PC-9 (cell line): ENCODE results near the gene KIF9. TPM values are rescaled to one million over a fixed set of nuclear protein-coding genes. Genes with fewer than 3 reads are reported as not detected.

Experiments used
- BruUV-seq: library from RNA; stranded (reverse); fragments of 400-500 nt; replicated peaks from 2 replicates; lab custom pipeline; 2021; lab: Mats Ljungman, UMichigan
- CTCF ChIA-PET: fragments of 300-600 bp; sonication (Branson Sonifier 250); formaldehyde crosslinking; loops from one replicate; lab custom pipeline; 2022; ENCODE audit warnings: antibody characterized with exemption; lab: Charles Lee
- POLR2A ChIA-PET: fragments of 300-600 bp; sonication (Branson Sonifier 250); formaldehyde crosslinking; loops from one replicate; lab custom pipeline; 2022; ENCODE audit warnings: antibody characterized with exemption; ENCODE audit not compliant: unreplicated experiment; lab: Charles Lee
- DNase-seq, 2 experiments: peaks; one replicate each; pipeline versions ENCODE4 v3.0.0 to v3.0.0-alpha.2; 2015 to 2022; ENCODE audit warnings: mixed read lengths in 1 of 2
- H2AFZ ChIP-seq: fragments of 200-600 bp; sonication (generic); 2 replicates; pipeline ENCODE4 v1.8.1; 2017; ENCODE audit warnings: antibody characterized with exemption
- H3F3A ChIP-seq: fragments of 200-600 bp; sonication (generic); 2 replicates; pipeline ENCODE4 v1.8.1; 2017; ENCODE audit warnings: antibody characterized with exemption, mild to moderate bottlenecking, low read depth; ENCODE audit not compliant: insufficient read depth
- H3K27ac ChIP-seq: fragments of 200-600 bp; sonication (generic); 2 replicates; pipeline ENCODE4 v1.6.1; 2016; ENCODE audit warnings: mixed run types
- H3K27me3 ChIP-seq: fragments of 200-600 bp; sonication (generic); 2 replicates; pipeline ENCODE4 v1.6.1; 2016; ENCODE audit warnings: low read depth, mixed run types; ENCODE audit not compliant: insufficient read depth
- H3K36me3 ChIP-seq: fragments of 200-600 bp; sonication (generic); 2 replicates; pipeline ENCODE4 v1.6.1; 2016; ENCODE audit warnings: low read depth, mixed run types
- H3K4me1 ChIP-seq: fragments of 200-600 bp; sonication (generic); replicated peaks from 2 replicates; pipeline ENCODE4 v1.6.1; 2016; ENCODE audit warnings: mixed run types; ENCODE audit not compliant: insufficient read depth
- H3K4me2 ChIP-seq: fragments of 200-600 bp; sonication (generic); 2 replicates; pipeline ENCODE4 v1.6.1; 2017; ENCODE audit warnings: mixed run types
- H3K4me3 ChIP-seq: fragments of 200-600 bp; sonication (generic); 2 replicates; pipeline ENCODE4 v1.6.1; 2016; ENCODE audit warnings: mixed run types
- H3K79me2 ChIP-seq: fragments of 200-600 bp; sonication (generic); 2 replicates; pipeline ENCODE4 v1.6.1; 2017; ENCODE audit warnings: low read depth, mixed run types
- H3K9me2 ChIP-seq: fragments of 200-600 bp; sonication (generic); 2 replicates; pipeline ENCODE4 v1.8.1; 2017; ENCODE audit warnings: mild to moderate bottlenecking; ENCODE audit not compliant: insufficient read depth
- H3K9me3 ChIP-seq: fragments of 200-600 bp; sonication (generic); 2 replicates; pipeline ENCODE4 v1.8.1; 2016; ENCODE audit warnings: low read depth; ENCODE audit not compliant: insufficient read depth
- H4K20me1 ChIP-seq: fragments of 200-600 bp; sonication (generic); 2 replicates; pipeline ENCODE4 v1.8.1; 2017; ENCODE audit not compliant: insufficient read depth
- EZH2 ChIP-seq: fragments of 200-600 bp; sonication (generic); IDR thresholded peaks from 2 replicates; pipeline ENCODE4 v1.8.0; 2017; ENCODE audit warnings: antibody characterized with exemption, low read depth
- intact Hi-C: fragments of 100-400 bp; cut with micrococcal nuclease; formaldehyde crosslinking; loops from one replicate; pipeline ENCODE4 v1.10.0; 2022; ENCODE audit not compliant: unreplicated experiment
- total RNA-seq: library from RNA; stranded (reverse); gene quantifications from 2 replicates; pipeline ENCODE4 v1.2.3, GENCODE V29; 2021
- TF ChIP-seq, protein P1 (sequence below): fragments of 200-600 bp; sonication (generic); conservative IDR thresholded peaks from 2 replicates; pipeline ENCODE4 v1.6.1; 2017; ENCODE audit warnings: mixed run types, antibody characterized with exemption, mild to moderate bottlenecking, moderate library complexity

Gene KIF9
- total RNA-seq, 1 experiment from 2014 or later: 21.4 TPM

DNA sequence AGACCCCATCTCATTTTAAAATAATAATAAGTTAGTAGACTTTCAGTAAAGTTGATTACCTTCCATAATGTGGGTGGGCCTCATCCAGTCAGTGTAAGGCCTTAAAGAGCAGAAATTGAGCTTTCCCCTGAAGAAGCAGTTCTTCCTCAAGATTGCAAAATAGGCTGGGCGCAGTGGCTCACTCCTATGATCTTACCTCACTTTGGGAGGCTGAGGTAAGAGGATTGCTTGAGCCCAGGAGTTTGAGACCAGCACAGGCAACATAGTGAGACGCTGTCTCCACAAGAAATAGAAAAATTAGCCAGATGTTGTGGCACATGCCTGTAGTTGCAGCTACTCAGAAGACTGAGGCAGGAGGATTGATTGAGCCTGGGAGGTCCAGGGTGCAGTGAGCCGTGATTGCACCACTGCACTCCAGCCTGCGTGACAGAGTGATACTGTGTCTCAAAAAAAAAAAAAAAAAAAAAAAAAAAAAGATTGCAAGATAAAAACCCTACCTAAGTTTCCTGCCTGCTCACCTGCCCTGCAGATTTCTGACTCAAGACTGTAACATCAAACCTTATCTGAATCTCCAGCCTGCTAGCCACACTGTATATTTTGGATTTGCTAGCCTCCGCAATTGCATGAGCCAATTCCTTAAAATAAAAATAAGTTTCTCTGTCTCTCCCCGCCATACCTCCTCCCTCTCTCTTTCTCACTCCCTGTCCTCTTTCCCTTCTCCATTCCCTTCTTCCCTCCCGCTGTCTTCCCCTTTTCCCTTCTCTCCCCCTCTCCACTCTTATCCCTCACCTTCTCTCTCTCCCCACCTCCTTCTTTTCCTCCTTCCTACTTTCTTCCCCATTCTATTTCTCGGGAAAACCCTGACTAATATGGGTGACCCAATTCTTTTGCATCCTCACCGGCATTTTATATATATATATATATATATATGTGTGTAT lies 17.1 kb upstream of the KIF9 start:
- no TSS peak for BruUV-seq
- no peaks in the 10 kb centered on the region for H3K36me3 ChIP-seq
- CTCF ChIA-PET: no interaction called here
- TF ChIP-seq EZH2: no peak
- TF ChIP-seq, protein P1, sequence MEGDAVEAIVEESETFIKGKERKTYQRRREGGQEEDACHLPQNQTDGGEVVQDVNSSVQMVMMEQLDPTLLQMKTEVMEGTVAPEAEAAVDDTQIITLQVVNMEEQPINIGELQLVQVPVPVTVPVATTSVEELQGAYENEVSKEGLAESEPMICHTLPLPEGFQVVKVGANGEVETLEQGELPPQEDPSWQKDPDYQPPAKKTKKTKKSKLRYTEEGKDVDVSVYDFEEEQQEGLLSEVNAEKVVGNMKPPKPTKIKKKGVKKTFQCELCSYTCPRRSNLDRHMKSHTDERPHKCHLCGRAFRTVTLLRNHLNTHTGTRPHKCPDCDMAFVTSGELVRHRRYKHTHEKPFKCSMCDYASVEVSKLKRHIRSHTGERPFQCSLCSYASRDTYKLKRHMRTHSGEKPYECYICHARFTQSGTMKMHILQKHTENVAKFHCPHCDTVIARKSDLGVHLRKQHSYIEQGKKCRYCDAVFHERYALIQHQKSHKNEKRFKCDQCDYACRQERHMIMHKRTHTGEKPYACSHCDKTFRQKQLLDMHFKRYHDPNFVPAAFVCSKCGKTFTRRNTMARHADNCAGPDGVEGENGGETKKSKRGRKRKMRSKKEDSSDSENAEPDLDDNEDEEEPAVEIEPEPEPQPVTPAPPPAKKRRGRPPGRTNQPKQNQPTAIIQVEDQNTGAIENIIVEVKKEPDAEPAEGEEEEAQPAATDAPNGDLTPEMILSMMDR: no peak
- no peaks in the 10 kb centered on the region for H4K20me1 ChIP-seq
- no peaks in the 10 kb centered on the region for H3K4me1 ChIP-seq
- H3K27ac ChIP-seq: no peak overlapping the region
- H3K27me3 ChIP-seq: no peaks in the 10 kb centered on the region
- no peak overlapping the region for H3K4me2 ChIP-seq
- no peaks in the 10 kb centered on the region for H3K79me2 ChIP-seq
- H2AFZ ChIP-seq: no peak overlapping the region
- H3K9me3 ChIP-seq: 0 out of 2 replicates have a peak, but pooled peaks cover 3% of the 10 kb centered on the region
- DNase-seq: no peak
- H3K9me2 ChIP-seq: no peaks in the 10 kb centered on the region
- intact Hi-C loops: no loop called here
- POLR2A ChIA-PET: interaction anchor here (0.7 kb wide), 1 partner anchor 99 kb away, joined by 6 read pairs; no protein-coding TSS in a partner anchor
- H3K4me3 ChIP-seq: no peak overlapping the region
- H3F3A ChIP-seq: no peaks in the 10 kb centered on the region

DNA sequence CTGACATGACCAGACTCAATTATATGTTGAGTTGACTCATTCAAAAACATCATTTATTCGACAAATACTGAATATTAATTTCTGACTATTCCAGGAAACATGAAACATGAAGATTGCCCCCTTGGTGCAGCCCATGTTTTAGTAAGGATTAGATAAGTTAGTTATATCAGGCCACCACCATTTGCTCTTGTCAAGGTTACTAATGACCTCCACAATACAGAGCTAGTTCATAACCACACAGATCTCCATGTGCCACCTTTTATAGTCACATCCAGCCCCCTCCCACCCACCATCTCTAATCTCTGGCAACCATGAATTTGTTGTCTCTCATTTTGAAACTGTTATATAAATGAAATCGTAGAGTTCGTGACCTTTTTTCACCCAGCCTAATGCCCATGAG lies 15.8 kb upstream of the KIF9 start:
- TF ChIP-seq EZH2: no peak
- TF ChIP-seq, protein P1: no peak
- no peak overlapping the region for H3K4me2 ChIP-seq
- H3K9me3 ChIP-seq: 0 out of 2 replicates have a peak, but pooled peaks cover 3% of the 10 kb centered on the region
- no peaks in the 10 kb centered on the region for H3K79me2 ChIP-seq
- no peak for DNase-seq
- POLR2A ChIA-PET: interaction anchor here (0.7 kb wide), 1 partner anchor 98 kb away, joined by 6 read pairs; no protein-coding TSS in a partner anchor
- no peaks in the 10 kb centered on the region for H3K36me3 ChIP-seq
- no peaks in the 10 kb centered on the region for H3K9me2 ChIP-seq
- no peaks in the 10 kb centered on the region for H3F3A ChIP-seq
- H2AFZ ChIP-seq: no peak overlapping the region
- CTCF ChIA-PET: no interaction called here
- H3K4me3 ChIP-seq: no peak overlapping the region
- H4K20me1 ChIP-seq: no peaks in the 10 kb centered on the region
- no TSS peak for BruUV-seq
- intact Hi-C loops: no loop called here
- no peak overlapping the region for H3K27ac ChIP-seq
- no peaks in the 10 kb centered on the region for H3K4me1 ChIP-seq
- no peaks in the 10 kb centered on the region for H3K27me3 ChIP-seq

DNA sequence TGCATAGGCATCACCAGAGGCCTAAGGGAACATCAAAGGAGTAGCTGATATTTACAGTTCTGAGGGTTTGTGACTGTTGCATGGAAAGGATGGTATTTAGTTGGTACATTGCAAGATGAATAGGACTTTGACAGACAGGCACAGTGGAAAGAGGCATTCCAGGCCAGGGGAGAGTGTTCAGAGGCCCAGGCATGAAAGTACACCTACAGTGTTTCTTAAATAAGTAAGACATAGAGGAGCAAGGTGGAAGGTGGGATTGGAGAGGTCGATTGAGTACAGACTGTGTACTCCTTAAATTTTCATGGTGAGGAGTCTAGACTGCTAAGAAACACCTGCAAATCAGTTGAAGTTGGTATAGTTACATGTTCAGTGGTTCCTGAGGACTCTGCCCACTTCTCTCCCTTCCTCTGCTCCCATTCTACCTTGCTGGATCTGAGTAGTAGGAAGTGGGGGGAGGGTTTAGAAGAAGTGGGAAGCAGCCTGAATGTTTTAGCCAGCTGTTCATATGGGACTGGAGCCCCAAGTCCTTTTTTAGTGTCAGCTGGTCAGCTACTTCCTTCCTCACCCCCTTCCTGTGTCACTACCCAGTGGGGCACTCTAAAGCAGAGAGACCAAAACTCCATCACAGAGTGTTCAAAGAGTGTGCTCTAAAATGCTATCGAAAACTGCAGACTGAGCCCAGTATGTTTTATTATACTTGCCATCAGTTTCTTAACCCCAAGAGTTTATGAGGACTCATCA lies 14.1 kb upstream of the KIF9 start:
- Histone ChIP-seq H3K4me1 (no peaks in the 10 kb centered on the region), H3K4me2 (no peak overlapping the region), H3K9me2 (no peaks in the 10 kb centered on the region), H3F3A (no peaks in the 10 kb centered on the region), H3K27me3 (no peaks in the 10 kb centered on the region), H3K79me2 (no peaks in the 10 kb centered on the region), H3K9me3 (0 out of 2 replicates have a peak, but pooled peaks cover 3% of the 10 kb centered on the region), H3K27ac (no peak overlapping the region), H3K4me3 (no peak overlapping the region), H2AFZ (no peak overlapping the region), H3K36me3 (no peaks in the 10 kb centered on the region), H4K20me1 (no peaks in the 10 kb centered on the region)
- no TSS peak for BruUV-seq
- CTCF ChIA-PET: no interaction called here
- no peak for DNase-seq
- POLR2A ChIA-PET: interaction anchor here (0.6 kb wide), 1 partner anchor 128 kb away, joined by 7 read pairs; no protein-coding TSS in a partner anchor
- intact Hi-C loops: no loop called here
- TF ChIP-seq, protein P1: no peak
- no peak for TF ChIP-seq EZH2
